AG09309 (cell line): ENCODE measurements around the gene AMOT.
A peak's percentile ranks its signal among the peaks of the same experiment; 100 is the strongest.

Experiments used
- DNase-seq: peaks from one replicate; pipeline ENCODE4 v3.0.0-alpha.2; 2010; ENCODE audit warnings: low read depth
- H3K4me3 ChIP-seq: 2 replicates; pipeline ENCODE4 v1.5.1; 2011; ENCODE audit warnings: mild to moderate bottlenecking, low read depth, low read length, moderate library complexity; ENCODE audit not compliant: control insufficient read depth
- TF ChIP-seq, protein P1 (sequence below): IDR thresholded peaks from 2 replicates; pipeline ENCODE4 v1.5.1; 2011; ENCODE audit warnings: mild to moderate bottlenecking, low read depth, low read length, inconsistent platforms; ENCODE audit not compliant: insufficient read depth, control insufficient read depth; ENCODE audit errors: missing control alignments

The AMOT gene

DNA sequence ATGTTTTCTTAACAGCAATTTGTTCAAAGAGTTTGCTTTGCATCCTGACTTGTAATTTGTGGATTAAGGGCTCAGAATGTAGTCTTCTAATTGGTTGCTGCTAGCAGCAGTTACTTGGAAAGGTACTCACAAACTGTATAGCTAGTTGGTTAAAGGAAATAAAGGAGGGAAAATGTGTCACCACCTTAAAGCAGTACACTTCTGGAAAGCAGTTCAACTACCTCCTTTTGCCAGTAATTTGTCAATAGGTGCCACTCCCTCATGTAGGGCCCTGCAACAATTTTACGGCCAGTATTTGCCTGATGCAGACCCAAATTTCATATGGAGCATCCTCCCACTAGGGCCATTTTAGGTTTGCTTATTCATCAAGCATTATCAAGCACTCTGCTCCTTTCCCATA lies 20.8 kb downstream of the AMOT start:
- no peak overlapping the region for H3K4me3 ChIP-seq
- TF ChIP-seq, protein P1, sequence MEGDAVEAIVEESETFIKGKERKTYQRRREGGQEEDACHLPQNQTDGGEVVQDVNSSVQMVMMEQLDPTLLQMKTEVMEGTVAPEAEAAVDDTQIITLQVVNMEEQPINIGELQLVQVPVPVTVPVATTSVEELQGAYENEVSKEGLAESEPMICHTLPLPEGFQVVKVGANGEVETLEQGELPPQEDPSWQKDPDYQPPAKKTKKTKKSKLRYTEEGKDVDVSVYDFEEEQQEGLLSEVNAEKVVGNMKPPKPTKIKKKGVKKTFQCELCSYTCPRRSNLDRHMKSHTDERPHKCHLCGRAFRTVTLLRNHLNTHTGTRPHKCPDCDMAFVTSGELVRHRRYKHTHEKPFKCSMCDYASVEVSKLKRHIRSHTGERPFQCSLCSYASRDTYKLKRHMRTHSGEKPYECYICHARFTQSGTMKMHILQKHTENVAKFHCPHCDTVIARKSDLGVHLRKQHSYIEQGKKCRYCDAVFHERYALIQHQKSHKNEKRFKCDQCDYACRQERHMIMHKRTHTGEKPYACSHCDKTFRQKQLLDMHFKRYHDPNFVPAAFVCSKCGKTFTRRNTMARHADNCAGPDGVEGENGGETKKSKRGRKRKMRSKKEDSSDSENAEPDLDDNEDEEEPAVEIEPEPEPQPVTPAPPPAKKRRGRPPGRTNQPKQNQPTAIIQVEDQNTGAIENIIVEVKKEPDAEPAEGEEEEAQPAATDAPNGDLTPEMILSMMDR, result no peak
- DNase-seq, result no peak

DNA sequence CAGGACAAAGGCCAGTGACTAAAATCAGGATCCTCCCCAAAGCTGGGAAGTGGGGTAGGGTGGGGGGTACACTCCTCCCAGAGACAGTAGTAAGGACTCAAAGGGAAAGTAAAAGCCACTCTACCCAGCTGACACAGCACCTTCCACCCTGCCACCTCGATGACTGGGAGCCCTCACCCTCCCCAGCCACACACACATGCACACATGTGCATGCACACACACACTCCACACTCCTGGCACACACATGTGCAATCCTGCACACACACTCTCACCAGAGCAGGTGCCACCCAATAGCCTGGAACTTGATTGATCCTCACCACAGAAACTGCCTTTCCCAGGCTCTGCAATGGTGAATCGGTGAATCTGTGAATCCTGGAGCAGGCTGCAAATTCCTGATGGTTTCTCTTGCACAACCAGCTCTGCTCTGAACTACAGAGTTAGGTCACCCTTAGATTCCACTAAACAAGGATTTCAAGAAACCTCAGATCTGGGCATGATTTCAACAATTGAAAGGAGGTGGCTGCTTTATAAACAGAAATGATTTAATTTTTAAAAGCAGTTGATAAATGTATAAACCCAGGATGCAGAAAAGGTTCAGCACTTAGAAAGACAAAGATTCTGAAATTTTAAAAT lies 21.5 kb downstream of the AMOT start:
- TF ChIP-seq, protein P1, result no peak
- DNase-seq, result peak; percentile 14
- no peak overlapping the region for H3K4me3 ChIP-seq

DNA sequence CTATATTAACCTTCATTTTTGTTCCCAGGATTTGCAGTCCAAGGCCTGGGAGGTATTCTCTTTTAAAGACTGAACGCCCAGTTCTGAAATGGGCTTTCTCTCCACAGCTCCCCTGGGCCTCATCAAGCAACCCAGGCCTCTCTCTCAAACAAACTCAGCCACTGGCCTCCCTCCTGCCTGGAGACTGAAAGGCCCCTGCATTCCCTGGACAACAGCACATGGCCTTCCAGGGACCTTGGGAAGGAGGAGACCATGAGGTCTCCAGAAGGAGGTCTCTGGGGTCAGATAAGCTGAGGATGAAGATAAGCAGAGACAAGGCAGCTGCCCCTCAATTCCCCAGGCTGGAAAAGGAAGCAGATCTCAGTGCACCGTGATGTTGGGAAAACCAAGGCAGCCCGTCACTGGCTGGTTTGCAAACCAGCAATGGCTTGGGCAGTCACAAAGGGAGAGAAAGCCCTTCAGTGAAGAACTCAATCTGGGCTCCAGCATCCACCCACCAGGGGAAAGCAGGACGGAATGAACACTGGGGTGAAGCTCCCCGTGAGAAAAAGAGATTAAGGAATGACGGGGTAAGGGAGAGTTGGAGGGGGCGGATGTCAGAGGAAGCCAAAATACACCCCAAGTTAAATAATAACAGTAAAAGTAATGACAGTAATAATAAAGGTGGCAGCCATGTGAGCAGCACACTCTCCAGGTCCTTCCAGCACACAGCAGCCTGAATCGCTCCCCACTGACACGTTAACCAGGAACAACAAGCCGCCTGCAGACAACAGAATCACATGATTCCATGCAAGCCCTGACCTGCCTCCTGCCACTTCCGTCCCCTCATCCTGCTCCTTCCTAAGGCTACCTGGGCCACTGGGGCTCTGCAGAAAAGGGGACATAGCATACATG lies 22.3 kb downstream of the AMOT start:
- no peak overlapping the region for H3K4me3 ChIP-seq
- DNase-seq, result no peak
- TF ChIP-seq, protein P1, result no peak

DNA sequence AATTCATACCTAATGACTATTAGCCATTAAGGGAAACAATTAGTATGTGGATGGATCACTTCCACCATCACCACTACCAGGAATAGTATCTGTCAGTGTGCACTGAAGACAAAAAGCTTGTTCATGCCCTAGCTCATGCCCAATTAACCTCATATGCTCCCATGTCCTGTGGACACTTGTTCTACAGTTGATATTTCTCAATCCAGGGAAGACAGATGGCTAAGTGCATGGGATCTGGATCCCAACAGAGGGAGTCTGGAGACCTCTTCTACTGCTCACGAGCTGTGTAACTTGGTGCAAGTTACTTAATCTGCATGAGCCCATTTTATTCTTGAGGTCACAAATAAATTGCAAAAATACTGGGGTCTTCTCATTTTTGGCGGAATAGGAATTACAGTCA lies 23.7 kb downstream of the AMOT start:
- TF ChIP-seq, protein P1, result no peak
- no peak overlapping the region for H3K4me3 ChIP-seq
- DNase-seq, result no peak

DNA sequence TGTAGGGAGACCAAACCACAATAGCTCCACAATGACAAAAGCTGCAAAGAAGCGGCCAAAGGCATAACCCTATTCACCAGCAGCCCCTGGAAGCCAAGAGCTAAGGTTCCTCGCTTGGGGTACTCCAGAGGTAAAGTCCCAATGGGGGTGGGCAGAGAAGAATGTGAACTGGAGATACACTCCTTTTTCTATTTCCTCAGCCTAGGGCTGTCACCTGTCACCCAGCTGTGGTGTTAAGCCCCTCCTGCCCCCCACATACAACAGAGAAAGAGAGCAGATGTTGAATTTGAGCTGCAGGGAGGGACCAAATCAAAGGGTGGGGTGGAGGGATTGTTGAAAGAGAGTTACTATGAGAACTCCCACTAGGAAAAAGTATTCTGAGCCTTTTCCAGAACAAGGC lies 26.1 kb downstream of the AMOT start:
- TF ChIP-seq, protein P1, result no peak
- no peak overlapping the region for H3K4me3 ChIP-seq
- no peak for DNase-seq

DNA sequence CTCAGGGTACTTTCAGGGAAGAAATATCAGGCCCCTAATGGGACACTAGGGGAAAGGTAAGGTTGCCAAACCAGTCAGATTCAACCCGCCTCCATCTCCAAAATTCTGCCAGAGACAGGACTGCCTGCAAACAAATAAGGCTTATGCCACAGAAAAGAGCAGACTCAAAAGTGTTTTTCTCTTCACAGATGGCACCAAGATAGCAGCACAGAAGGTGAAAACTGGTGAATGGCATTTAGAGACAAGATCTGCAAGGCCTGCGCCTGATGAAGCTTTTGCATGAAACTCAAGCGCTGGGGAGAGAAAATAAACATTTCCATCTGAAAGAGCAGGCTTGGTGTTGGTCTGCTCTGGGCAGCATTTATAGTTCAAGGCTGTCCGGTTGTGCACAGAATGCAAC lies 27.9 kb downstream of the AMOT start:
- TF ChIP-seq, protein P1, result no peak
- no peak for DNase-seq
- no peak overlapping the region for H3K4me3 ChIP-seq
